HG03571 (cell line): ENCODE results near the gene PRELID3B.
"Not testable (repeated sequence)": the region's sequence is repeated elsewhere in the genome, so short reads cannot be mapped to it uniquely, and the experiment has no call there.

Source experiments
- ATAC-seq: cut with Tn5 transposase; IDR thresholded peaks from one replicate; pipeline ENCODE4 v1.9.1; 2021; ENCODE audit not compliant: unreplicated experiment

PRELID3B gene

GRCh38 chr20:59027741-59028320 is 14.8 kb downstream of the PRELID3B start:
- ATAC-seq: no peak

GRCh38 chr20:59026904-59027740 is 15.5 kb downstream of the PRELID3B start:
- ATAC-seq: no peak

- ATAC-seq: no peak
These were observed 17.1 kb downstream of the PRELID3B start for GRCh38 chr20:59025511-59025910.

- ATAC-seq: no peak
These were observed 17.5 kb downstream of the PRELID3B start for GRCh38 chr20:59025086-59025485.

DNA sequence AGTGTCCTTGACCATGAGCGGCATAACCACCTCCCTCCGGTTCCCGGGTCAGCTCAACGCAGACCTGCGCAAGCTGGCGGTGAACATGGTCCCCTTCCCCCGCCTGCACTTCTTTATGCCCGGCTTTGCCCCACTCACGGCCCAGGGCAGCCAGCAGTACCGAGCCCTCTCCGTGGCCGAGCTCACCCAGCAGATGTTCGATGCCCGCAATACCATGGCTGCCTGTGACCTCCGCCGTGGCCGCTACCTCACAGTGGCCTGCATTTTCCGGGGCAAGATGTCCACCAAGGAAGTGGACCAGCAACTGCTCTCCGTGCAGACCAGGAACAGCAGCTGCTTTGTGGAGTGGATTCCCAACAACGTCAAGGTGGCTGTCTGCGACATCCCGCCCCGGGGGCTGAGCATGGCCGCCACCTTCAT is 18.5 kb downstream of the PRELID3B start:
- no peak for ATAC-seq

DNA sequence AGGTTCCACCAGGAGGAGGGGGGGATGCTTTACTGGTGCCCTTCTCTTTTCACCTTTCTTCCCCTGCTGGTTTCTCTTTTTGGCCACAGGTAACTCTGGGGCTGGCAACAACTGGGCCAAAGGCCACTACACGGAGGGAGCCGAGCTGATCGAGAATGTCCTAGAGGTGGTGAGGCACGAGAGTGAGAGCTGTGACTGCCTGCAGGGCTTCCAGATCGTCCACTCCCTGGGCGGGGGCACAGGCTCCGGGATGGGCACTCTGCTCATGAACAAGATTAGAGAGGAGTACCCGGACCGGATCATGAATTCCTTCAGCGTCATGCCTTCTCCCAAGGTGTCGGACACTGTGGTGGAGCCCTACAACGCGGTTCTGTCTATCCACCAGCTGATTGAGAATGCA is 19.0 kb downstream of the PRELID3B start:
- ATAC-seq: no peak

DNA sequence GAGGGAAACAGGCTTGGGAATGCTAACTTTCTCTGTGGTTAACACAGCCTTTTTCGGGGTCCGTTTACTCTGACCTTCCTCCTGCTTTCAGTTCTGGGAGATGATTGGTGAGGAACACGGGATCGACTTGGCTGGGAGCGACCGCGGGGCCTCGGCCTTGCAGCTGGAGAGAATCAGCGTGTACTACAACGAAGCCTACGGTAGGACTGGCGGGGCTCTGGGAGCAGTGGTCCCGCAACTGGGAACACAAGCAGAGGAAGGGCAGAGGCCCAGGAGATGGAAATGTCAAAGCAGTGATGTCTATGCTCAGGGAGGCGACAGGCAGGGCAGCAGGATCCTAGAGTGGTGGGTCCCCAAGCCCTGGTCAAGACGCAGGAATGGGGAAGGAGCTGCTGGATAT is 19.8 kb downstream of the PRELID3B start:
- ATAC-seq: no peak

DNA sequence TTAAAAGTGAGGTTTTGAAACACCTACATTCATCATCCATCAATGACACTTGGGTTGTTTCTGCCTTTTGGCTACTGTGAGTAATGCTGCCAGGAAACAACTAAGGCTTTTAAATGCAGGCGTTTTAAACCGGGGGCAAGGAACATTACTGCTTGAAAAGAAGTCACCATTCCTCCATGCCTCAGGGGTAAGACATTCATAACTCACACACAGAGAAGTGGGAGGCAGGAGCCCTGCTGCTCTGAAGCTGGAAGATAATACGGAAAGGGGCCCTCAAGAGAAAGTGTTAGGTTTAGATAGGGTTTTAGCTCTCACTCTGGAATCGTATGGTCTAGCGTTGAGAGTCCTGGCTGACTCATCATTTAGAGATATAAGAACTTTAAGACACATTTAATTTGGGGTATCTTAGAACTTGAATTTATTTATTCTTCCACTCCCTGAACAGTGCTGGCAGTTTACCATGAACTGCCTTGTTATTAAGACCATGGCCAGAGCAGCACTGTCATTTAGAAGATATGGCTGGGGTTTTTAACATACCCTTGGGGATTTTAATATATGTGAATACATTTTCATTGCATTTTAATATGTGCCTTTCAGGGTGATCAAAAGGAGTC is 21.5 kb downstream of the PRELID3B start:
- ATAC-seq: no peak

DNA sequence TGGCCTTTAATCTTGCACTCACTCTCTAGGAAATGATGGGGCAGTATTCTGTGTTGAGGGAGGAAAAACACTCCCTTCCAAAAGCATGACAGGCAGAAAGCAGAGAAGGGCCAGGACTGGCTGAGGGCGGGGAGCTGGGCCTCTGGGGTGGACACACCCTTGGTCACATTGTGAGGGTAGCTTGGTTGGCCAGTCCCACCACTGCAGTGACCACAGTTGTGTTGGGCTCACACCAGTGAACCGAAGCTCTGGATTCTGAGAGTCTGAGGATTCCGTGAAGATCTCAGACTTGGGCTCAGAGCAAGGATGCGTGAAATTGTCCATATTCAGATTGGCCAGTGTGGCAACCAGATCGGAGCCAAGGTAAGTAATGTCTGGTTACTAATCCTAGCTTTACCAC is 23.4 kb downstream of the PRELID3B start, which contains the start of gene TUBB1:
TUBB1 (plus strand) TSS at position 213 of the 400 bp plus-strand sequence; CDS start at position 307, 94 bp downstream.
- ATAC-seq: no peak

DNA sequence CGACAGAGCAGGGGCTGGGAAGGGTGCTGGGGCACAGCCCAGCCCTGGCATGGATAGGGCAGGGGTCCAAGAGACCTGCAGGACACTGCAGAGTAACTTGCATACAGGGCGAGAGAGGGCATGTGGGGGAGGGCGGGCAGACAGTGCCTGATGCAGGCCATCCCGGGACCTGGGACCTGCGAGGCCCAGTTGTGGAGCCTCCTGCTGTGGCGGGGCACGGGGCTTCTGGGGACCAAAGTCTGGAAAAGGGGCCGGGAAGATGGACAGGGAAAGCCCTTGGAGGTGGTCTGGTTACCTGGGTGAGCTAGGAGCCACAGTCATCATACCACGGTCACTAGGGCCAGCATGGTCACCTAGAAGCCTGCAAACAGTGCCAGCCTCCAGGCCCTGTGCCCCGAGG is 23.8 kb downstream of the PRELID3B start:
- no peak for ATAC-seq

DNA sequence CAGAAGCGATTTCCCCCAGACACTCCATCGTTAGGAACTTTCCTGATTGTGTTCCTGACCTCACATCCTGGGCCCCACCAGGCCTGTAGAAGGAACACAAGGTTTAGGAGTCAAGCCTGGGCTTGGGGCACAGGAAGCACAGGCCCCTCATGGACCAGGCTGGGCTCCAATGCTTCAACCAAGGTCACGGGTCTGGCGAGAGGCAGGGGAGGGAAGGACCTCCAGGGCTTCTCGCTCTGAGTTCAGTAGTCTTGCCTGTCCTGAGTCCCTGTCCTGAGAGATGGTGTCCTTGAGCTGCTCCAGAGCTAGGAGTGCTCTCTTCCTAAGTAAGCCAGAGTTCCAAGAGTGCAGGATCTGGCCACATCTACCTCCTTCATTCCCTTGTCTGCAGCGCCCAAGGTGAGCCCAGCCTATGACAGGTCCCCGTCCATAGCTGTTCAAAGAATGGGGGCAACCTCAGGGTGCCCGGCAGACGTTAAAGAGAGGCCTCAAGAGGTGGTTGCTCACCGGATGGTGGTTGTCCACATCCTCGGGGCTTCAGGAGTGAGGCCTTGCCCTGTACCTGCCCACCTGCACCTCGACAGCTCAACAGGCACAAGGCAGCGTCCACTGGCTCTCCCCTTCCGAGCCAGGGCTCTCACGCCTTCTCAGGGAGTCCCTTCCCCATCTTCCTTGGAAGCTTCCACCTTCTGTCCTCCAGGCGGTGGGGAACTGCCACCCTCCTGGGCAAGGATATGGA is 24.9 kb downstream of the PRELID3B start:
- no peak for ATAC-seq

GRCh38 chr20:59016795-59017492 is 25.6 kb downstream of the PRELID3B start:
- ATAC-seq: no peak

DNA sequence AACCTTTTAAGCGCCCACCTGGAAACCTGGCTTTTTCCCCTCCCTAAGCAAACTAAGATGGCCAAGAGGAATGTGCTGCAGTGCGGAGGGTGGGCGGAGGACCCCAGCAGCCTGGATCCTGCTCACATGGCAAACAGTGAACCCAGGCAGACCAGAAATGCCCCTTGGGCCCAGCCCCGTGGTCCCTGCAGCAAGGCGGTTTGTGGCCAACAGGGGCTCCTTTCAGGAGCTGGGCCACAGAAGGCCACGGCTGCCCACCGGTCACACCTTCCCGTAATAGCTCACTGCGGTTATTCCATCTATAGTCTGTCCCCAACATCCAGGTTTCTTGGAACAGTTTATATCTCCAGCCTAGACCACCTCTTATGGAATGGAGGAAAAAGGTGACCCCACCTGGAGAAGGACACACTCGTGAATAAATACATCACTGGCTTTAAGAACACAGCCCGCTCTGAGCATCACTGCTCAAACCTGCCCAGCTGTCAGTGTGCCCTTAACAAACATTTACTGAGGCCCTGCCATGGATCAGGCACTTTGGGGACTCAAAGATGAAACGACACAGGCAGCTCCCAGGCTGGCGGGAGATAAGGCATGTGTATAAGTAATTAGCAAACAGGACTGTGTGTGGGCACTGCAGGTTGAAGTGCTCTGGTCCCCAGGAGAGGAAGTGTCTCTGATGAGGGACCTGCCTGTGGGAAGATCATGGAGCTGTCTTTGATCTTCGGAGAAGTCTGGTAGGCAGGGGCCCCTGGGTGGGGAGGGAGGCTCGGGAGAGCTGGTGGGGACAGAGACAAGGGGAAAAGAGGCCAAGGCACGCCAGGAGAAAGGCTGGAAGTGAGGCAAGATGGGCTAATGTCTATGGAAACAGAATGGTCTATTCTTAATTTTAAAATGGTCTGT is 26.5 kb downstream of the PRELID3B start:
- ATAC-seq: no peak

DNA sequence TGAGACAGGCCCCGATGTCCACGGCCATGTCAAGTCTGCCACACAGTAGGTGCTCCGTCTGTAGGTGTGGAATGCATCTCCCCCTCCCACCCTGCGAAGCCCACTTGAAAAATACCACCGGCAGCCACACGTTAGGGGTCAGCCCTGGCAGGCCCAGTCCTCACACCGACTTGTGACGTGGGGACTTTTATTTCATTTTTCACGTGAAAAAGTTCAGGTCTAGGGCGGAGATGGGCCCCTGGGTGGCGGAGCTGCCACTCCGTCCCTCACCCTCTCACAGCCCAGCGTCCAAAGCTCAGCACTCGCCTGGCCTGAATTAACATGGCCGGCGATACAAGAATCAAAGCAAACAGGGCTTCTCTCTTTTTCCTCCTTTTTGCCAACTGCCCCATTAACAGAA is 27.2 kb downstream of the PRELID3B start:
- ATAC-seq: no peak

- ATAC-seq: no peak
These were observed 27.8 kb downstream of the PRELID3B start for GRCh38 chr20:59014680-59015389.

- ATAC-seq: no peak
These were observed 28.5 kb downstream of the PRELID3B start for GRCh38 chr20:59013959-59014608.

GRCh38 chr20:59013031-59013951 is 29.3 kb downstream of the PRELID3B start:
- ATAC-seq: no peak

DNA sequence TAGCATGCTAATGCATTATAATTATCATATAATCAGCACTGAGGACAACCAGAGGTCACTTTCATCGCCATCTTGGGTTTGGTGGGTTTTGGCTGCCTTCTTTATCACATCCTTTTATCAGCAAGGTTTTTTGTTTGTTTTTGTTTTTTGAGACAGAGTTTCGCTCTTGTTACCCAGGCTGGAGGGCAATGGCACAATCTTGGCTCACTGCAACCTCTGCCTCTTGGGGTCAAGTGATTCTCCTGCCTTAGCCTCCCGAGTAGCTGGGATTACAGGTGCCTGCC is 30.8 kb downstream of the PRELID3B start:
- ATAC-seq: not testable (repeated sequence)
